Lower lobe of right lung (tissue), 2 donors: ENCODE data around the gene SLC15A2. TPM values are rescaled to one million over a fixed set of nuclear protein-coding genes. Genes with fewer than 3 reads are reported as not detected.

Experiments used
- ATAC-seq, 2 donors: fragments of 200-7000 bp; cut with Tn5 transposase; one replicate each; pipeline ENCODE4 v1.9.1; 2020 to 2022; ENCODE audit warnings: mild to moderate bottlenecking in 2 of 2, moderate library complexity in 2 of 2
- DNase-seq: peaks from one replicate; pipeline ENCODE4 v3.0.0-alpha.2; 2020
- H3K27ac ChIP-seq: fragments of 200-600 bp; one replicate; pipeline ENCODE4 v1.8.0; 2022
- H3K27me3 ChIP-seq: fragments of 200-600 bp; one replicate; pipeline ENCODE4 v1.8.0; 2022; ENCODE audit warnings: low read depth
- H3K36me3 ChIP-seq: fragments of 200-600 bp; one replicate; pipeline ENCODE4 v1.8.0; 2022; ENCODE audit warnings: mild to moderate bottlenecking
- H3K4me1 ChIP-seq: fragments of 200-600 bp; one replicate; pipeline ENCODE4 v1.8.0; 2022
- H3K4me3 ChIP-seq: fragments of 200-600 bp; one replicate; pipeline ENCODE4 v1.8.0; 2022; ENCODE audit warnings: mild to moderate bottlenecking
- H3K9me3 ChIP-seq: fragments of 200-600 bp; one replicate; pipeline ENCODE4 v1.8.0; 2022
- CTCF ChIP-seq: fragments of 200-600 bp; IDR thresholded peaks from one replicate; pipeline ENCODE4 v1.8.0; 2022; ENCODE audit warnings: antibody characterized with exemption, mild to moderate bottlenecking
- intact Hi-C: fragments of 100-400 bp; cut with DNase I; formaldehyde crosslinking; loops from one replicate; pipeline ENCODE4 v1.11.0; 2022
- total RNA-seq: library from RNA; stranded (reverse); fragmentation: NEBNext Ultra II Directional; extraction: Animal tissue kit (Norgen Biotek cat#: 25700); gene quantifications from one replicate; pipeline ENCODE4 v1.2.1, GENCODE V29; 2021
- donor health status: DM: no; HTN: yes; CAD: no; lungs with severe emphysema.

SLC15A2 gene
- total RNA-seq, 1 donor from 2014 or later: 63.6 TPM

GRCh38 chr3:121981473-121981872 is 87.3 kb downstream of the SLC15A2 start:
- intact Hi-C loops: no loop called here
- Histone ChIP-seq H3K36me3 (no peaks in the 10 kb centered on the region), H3K27ac (no peak overlapping the region), H3K27me3 (no peaks in the 10 kb centered on the region), H3K4me1 (no peaks in the 10 kb centered on the region), H3K4me3 (no peak overlapping the region), H3K9me3 (peaks cover 9% of the 10 kb centered on the region)
- TF ChIP-seq CTCF: no peak
- DNase-seq (no peak), ATAC-seq (no peak)

GRCh38 chr3:121985846-121986245 is 91.6 kb downstream of the SLC15A2 start:
- intact Hi-C loops: no loop called here
- no peak for ATAC-seq
- no peaks in the 10 kb centered on the region for H3K27me3 ChIP-seq

GRCh38 chr3:121988146-121988545 is 93.9 kb downstream of the SLC15A2 start:
- Histone ChIP-seq H3K4me1 (no peaks in the 10 kb centered on the region), H3K27ac (no peak overlapping the region), H3K36me3 (no peaks in the 10 kb centered on the region), H3K4me3 (no peak overlapping the region), H3K9me3 (peaks cover 9% of the 10 kb centered on the region), H3K27me3 (no peaks in the 10 kb centered on the region)
- DNase-seq (no peak), ATAC-seq (no peak)
- intact Hi-C loops: no loop called here
- TF ChIP-seq CTCF: no peak

More at GRCh38 chr3:121985846-121986245, 91.6 kb downstream of the SLC15A2 start:
- Histone ChIP-seq H3K9me3 (peaks cover 9% of the 10 kb centered on the region), H3K4me1 (no peaks in the 10 kb centered on the region), H3K27ac (no peak overlapping the region), H3K4me3 (no peak overlapping the region), H3K36me3 (no peaks in the 10 kb centered on the region)
- no peak for DNase-seq
- TF ChIP-seq CTCF: no peak

GRCh38 chr3:121989943-121990342 is 95.7 kb downstream of the SLC15A2 start:
- Histone ChIP-seq H3K27me3 (no peaks in the 10 kb centered on the region), H3K4me3 (no peak overlapping the region), H3K4me1 (peaks cover 1% of the 10 kb centered on the region), H3K9me3 (no peaks in the 10 kb centered on the region), H3K27ac (no peak overlapping the region), H3K36me3 (no peaks in the 10 kb centered on the region)
- no peak for ATAC-seq
- intact Hi-C loops: no loop called here
- no peak for DNase-seq
- no peak for TF ChIP-seq CTCF

- ATAC-seq (no peak), DNase-seq (no peak)
- peaks cover 20% of the 10 kb centered on the region for H3K4me1 ChIP-seq
- H3K36me3 ChIP-seq: no peaks in the 10 kb centered on the region
- H3K4me3 ChIP-seq: no peak overlapping the region
- no peaks in the 10 kb centered on the region for H3K9me3 ChIP-seq
- no peaks in the 10 kb centered on the region for H3K27me3 ChIP-seq
- TF ChIP-seq CTCF: no peak
- H3K27ac ChIP-seq: no peak overlapping the region
- intact Hi-C loops: no loop called here
Observed at GRCh38 chr3:121992601-121993560, 98.7 kb downstream of the SLC15A2 start.

Other genes starting within 250 kb of the SLC15A2 start
- 93.6 TPM for gene HCLS1, start 233.5 kb upstream of the SLC15A2 start, total RNA-seq
- gene GOLGB1, start 144.7 kb upstream of the SLC15A2 start, total RNA-seq: 55.4 TPM
- 19.6 TPM for gene IQCB1, start 59.3 kb upstream of the SLC15A2 start, total RNA-seq
- gene EAF2, start 59.2 kb upstream of the SLC15A2 start, total RNA-seq: 7.3 TPM
- 8.3 TPM for gene ILDR1, start 127.8 kb downstream of the SLC15A2 start, total RNA-seq
- 29.5 TPM for gene CD86, start 161.0 kb downstream of the SLC15A2 start, total RNA-seq